NCI-H2107 treated with DMSO at 0.1 percent for 48 hours (cell line): ENCODE data around the gene CHMP1B.
A peak's percentile ranks its signal among the peaks of the same experiment; 100 is the strongest.
"Not testable (repeated sequence)": the region's sequence is repeated elsewhere in the genome, so short reads cannot be mapped to it uniquely, and the experiment has no call there.

Experiments used
- DNase-seq: peaks from one replicate; lab custom pipeline; 2025; ENCODE audit not compliant: unreplicated experiment; lab: John Stamatoyannopoulos, UW

CHMP1B gene

DNA sequence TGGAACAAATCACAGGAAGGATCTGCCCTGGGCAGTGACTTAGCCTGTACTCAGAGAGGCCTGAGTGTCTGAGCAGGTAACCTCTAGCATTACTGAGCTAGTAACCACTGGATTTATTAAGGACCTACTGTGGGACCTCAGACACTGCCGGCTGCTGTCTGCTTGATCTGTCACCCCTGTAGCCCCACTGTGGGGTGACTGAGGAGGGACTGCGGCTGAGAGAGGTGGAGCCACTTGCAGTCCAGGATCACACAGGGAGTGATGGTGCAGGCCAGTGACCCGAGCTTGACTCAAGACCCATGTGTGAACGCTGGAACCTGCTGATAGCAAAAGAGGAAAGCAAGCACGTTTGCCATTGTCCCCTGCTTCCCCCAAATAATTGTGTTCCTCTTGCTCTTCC lies 15.6 kb downstream of the CHMP1B start:
- no peak for DNase-seq

GRCh38 chr18:11868230-11868629 lies 17.0 kb downstream of the CHMP1B start:
- no peak for DNase-seq

GRCh38 chr18:11871501-11871900 lies 20.3 kb downstream of the CHMP1B start:
- no peak for DNase-seq

DNA sequence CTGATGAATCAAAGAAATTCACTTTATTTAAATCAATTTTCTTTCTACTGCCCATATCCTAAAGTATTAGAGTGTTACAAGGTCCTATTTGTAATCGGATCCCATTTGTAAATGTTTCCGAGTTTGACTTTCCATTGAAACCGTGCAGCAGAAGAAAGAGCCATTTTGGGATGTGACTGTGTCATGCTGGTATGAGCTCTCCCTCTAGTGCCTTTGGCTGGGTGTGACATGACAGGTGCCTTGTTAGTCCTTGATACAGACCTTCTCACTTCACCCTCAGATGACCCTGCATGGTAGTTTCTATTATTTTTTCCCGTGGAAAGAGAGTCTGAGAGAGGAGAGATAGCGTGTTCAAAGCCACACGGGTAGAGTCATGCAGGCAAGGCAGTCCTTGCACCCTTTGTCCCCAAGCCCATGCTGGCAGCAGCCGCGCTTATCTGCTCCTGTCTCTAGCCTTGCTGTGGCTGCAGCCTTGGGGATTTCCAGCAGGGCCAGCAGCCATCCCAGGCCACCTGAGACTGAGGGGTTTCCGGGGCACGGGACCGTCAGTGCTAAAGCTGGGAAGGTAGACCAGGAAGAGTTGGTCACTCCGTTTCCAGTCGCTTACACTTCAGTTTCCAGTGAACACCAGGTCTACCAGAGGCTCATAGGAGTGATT lies 21.4 kb downstream of the CHMP1B start:
- DNase-seq = peak; percentile 70

DNA sequence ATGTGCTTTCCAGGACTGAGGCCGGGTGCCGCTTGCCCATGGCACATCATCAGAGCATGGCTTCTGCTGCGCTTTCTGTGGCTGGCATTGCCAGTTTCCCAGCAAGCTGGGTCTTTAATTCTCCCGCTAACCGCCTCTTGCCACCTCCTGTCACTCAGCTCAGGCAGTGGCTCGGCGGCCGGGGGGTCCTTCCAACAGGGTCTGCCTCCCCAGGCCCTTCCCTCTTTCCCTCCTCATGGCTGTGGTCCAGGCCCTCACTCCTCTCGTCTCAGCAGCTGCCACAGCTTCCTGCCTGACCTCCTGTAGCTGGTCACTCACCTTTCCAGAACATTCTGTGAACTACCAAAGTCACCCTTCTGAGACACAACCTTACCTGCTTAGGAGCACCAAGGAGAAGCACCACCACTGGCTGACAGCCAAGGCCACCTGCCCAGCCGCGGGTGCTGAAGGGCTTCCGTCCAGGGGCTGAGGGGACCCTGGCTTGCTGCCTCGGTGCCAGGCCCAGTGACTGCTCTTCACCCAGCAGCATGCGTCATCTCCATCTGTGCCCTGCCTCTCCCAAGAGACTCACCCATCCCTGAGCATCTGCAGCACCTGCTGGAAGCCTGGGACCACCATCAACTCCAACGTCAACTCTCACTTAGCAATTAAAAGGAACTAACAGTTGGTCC lies 22.6 kb downstream of the CHMP1B start:
- DNase-seq = no peak

- DNase-seq = no peak
These were observed 23.5 kb downstream of the CHMP1B start for GRCh38 chr18:11874676-11875075.

GRCh38 chr18:11877497-11878135 lies 26.4 kb downstream of the CHMP1B start:
- DNase-seq = no peak

- no peak for DNase-seq
These were observed 29.5 kb downstream of the CHMP1B start for GRCh38 chr18:11880586-11881304.

GRCh38 chr18:11882636-11883035 lies 31.4 kb downstream of the CHMP1B start:
- no peak for DNase-seq

GRCh38 chr18:11883153-11883552 lies 31.9 kb downstream of the CHMP1B start:
- DNase-seq = no peak

DNA sequence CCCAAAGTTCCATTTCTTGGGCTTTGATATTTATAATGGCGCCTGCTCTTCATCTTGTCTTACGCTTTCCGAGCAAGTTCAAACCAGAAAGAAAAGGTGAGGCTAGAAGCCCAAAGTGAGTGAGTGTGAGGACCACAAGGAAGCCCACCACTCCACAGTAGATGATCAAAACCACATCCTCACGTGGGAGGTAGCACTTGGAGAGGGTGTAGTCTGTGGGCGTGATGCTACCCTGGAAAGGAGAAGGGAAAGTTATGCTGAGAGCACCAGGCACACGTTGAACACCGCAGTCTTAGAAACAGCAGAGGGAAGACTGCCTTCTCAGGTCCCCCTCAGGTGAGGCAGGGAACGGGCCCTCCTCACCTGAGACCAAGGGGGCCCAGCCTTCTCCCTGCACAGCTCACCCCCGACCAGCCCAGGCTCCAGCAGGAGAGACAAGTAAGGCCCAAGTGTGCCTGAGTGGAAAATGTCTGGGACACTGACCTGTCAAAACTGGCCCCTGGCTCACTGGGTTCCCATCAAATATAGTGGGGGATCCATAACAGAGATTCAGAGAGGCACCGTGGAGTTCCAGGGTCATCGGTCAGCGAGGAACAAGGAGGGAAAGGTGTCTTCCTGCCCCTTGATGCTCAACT lies 33.3 kb downstream of the CHMP1B start:
- no peak for DNase-seq

DNA sequence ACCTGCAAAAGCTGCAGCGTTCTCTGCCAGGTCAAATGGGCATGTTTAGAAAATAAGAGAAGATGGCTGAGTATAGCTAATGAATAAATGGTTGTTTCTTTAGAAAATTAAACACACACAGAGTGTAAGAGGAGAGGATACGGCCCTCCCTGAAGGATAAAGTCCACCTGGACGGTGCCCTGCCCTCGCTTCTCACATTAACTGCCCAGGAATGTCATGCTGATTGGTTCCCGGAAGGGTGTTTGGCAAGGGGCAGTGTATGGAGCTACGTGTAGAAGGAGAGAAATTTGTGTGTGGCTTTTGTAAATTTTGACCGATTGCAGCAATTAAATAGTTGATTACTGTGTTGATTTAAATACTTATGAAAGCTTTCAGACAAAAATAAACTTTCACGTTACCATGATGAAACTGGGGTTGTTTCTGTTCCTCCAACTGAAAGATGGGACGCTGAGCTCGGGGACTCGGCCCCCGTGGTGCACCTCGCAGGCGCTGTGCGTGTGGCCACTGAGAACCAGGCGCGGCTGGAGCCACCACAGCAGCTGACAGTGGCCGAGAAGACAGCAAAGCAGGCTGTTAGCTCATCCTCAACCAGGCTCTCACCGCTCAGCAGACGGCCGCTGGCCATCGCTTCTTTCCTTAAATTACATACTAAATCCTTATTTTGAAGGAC lies 34.2 kb downstream of the CHMP1B start:
- no peak for DNase-seq

DNA sequence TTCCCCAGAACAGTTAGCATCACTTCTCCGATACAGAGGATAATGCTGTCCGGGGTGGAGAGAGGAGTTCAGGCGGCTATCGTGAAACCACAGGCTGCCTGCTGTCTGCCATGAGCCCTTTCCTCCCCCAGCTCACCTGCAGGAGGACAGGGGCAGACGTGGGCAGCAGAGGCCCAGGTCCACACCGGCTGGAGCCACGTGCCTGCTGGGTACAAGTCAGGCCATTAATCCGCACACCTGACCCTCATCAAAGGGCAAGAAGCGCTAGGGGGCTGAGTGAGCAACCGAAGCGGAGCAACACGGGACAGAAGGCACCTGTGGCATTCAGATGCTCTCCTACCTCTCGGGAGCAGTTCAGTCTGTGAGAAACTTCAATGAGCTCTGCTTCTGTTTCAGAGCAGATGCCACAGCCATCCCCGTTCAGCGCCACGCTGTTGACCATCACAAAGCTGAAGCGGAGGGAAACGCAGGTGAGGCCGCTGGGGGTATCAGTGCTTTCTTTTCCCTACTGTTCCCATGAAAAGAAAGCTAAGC lies 35.4 kb downstream of the CHMP1B start:
- DNase-seq = no peak

DNA sequence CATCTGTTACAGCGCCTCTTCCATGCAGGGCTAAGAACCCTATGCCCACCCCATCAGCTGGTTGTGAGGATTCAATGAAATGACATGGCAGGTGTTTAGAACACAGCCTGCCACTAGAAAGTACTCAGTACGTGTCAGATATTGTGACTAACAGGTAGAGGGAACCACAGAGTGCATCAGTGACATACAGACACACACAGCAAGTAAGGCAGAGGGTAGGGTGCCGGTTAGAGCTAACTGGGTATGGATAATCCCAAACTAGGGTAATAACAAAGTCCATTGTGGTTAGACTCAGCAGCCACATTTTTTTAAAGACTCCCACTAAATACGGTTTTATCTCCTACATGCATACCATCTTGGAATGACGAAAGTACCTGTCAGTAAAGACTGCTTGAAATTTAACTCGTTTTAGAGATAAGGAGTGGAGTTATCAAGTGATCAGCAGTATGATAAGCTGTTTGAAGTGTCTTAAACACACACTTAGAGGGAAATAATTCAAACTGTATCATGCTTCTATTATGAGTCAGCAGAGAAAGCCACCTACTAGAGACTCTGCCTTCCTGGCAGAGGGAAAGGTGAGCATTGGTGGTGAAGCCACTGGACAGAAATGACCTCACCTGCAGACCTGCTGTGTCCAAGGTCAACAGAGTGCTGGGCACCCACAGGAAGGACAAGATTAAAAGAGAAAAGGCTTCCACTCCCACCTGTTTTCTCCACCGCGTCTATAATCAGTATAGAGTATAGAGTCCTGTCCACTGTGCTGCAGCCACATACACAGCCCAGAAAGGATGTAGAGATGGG lies 36.3 kb downstream of the CHMP1B start:
- no peak for DNase-seq

DNA sequence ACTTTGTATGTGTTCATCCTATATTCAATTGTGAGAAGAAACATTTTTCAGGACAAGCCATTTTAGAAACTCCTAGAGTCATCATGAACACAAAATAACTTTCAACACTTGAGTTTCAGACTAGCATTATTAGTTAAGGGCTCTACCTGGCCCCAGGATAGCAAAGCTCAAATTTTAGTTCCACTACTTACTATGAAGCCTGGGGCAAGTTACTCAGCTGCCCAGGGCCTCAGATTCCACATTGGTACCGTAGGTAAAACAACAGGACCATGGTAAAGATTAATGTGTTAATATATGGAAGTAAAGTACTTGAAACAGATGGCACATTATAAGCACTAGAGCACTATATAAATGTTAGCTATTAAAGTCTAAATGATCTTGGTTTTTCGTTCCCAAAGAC lies 37.5 kb downstream of the CHMP1B start:
- DNase-seq = no peak

DNA sequence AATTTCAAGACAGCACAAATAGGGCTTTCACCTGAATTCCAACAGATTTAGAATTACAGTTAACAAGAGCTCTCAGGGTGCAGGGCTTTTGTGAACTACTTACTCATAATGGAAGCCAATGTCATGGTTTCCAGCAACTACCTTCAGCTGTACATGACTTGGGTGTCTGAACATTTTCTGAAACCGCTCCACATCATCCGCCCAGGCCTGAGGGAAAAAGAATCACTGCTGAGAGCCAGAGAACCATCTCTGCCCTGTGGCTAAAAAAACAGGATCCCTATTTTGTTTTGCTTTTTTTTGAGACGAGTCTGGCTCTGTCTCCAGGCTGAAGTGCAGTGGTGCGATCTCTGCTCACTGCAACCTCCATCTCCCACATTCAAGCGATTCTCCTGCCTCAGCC lies 38.1 kb downstream of the CHMP1B start:
- DNase-seq = no peak

DNA sequence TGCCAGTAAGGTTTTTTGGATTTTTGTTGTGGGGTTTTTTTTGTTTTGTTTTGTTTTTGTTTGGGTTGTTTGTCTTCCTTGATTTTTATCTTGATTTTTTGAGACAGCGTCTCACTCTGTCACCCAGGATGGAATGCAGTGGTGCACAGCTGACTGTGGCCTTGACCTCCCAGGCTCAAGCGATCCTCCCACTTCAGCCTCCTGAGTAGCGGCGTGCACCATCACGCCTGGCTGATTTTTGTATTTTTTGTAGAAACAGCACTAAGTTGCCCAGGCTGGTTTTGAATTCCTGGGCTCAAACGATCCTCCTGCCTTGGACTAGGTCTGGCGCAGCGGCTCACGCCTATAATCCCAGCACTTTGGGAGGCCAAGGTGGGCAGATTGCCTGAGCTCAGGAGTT lies 40.5 kb downstream of the CHMP1B start:
- DNase-seq = no peak

GRCh38 chr18:11892438-11892837 lies 41.2 kb downstream of the CHMP1B start:
- not testable (repeated sequence) for DNase-seq

GRCh38 chr18:11897781-11898180 lies 46.6 kb downstream of the CHMP1B start:
- DNase-seq = no peak

DNA sequence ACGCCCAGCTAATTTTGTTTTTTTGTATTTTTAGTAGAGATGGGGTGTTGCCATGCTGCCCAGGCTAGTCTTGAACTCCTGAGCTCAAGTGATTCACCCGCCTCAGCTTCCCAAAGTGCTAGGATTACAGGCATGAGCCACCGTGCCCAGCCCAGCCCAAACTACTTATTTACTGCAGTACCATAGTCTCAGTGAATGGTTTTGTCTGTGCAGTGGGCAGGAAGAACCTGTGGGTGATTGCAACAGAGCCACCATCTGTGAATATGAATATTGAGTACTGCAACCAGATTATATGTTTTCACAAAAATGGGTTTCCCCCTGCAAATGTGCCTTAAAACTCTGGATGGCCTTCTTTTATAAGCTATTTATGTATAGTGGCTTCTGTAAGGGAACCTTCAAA lies 47.9 kb downstream of the CHMP1B start:
- DNase-seq = no peak
